Heart right ventricle (tissue), 16 donors: Measurements from ENCODE around the gene SEZ6. TPM values are rescaled to one million over a fixed set of nuclear protein-coding genes. Genes with fewer than 3 reads are reported as not detected.

ENCODE experiments used
- ATAC-seq, 8 donors: fragments of 200-7000 bp; cut with Tn5 transposase; one replicate each; pipeline ENCODE4 v1.9.1; 2020; ENCODE audit warnings: mild to moderate bottlenecking in 8 of 8, moderate library complexity in 8 of 8, moderate number of reproducible peaks in 1 of 8
- DNase-seq, 2 donors: peaks; one replicate each; pipeline ENCODE4 v3.0.0-alpha.2; 2020
- H3K27ac ChIP-seq, 10 donors: fragments of 200-600 bp; sonication (generic) in 2 of 10; one replicate each; pipeline versions ENCODE4 v1.5.0 to v1.8.0; 2020 to 2022; ENCODE audit warnings: mild to moderate bottlenecking in 3 of 10
- H3K27me3 ChIP-seq, 7 donors: fragments of 200-600 bp; one replicate each; pipeline ENCODE4 v1.8.0; 2021 to 2022; ENCODE audit warnings: mild to moderate bottlenecking in 2 of 7
- H3K36me3 ChIP-seq, 9 donors: fragments of 200-600 bp; sonication (generic) in 1 of 9; one replicate each; pipeline versions ENCODE4 v1.5.0 to v1.8.0; 2020 to 2022; ENCODE audit warnings: mild to moderate bottlenecking in 2 of 9
- H3K4me1 ChIP-seq, 9 donors: fragments of 200-600 bp; sonication (generic) in 1 of 9; one replicate each; pipeline versions ENCODE4 v1.5.0 to v1.8.0; 2020 to 2022; ENCODE audit warnings: mild to moderate bottlenecking in 4 of 9
- H3K4me3 ChIP-seq, 10 donors: fragments of 200-600 bp; sonication (generic) in 2 of 10; one replicate each; pipeline versions ENCODE4 v1.5.0 to v1.8.0; 2020 to 2022; ENCODE audit warnings: mild to moderate bottlenecking in 7 of 10, moderate library complexity in 2 of 10
- H3K9me3 ChIP-seq, 11 donors: fragments of 200-600 bp in 10 of 11; sonication (generic) in 2 of 11; one replicate each; pipeline versions ENCODE4 v1.5.0 to v1.8.0; 2013 to 2022; ENCODE audit warnings: mild to moderate bottlenecking in 2 of 11, control low read depth in 1 of 11, moderate library complexity in 1 of 11
- CTCF ChIP-seq, 9 donors: fragments of 200-600 bp; sonication (generic) in 2 of 9; IDR thresholded peaks; one replicate each; pipeline versions ENCODE4 v1.5.0 to v1.8.0; 2021 to 2022; ENCODE audit warnings: antibody characterized with exemption in 9 of 9, mild to moderate bottlenecking in 5 of 9, moderate library complexity in 1 of 9
- WGBS, 2 donors: extraction: QIAGEN DNeasy Blood & Tissue Kit; methylation state at CpG; one replicate each; pipeline ENCODE4 v1.1.7; 2013; ENCODE audit warnings: inconsistent platforms in 1 of 2; 5-methylcytosine and 5-hydroxymethylcytosine counted together
- intact Hi-C, 10 donors: fragments of 100-400 bp; cut with DNase I; formaldehyde crosslinking; loops; one replicate each; pipeline versions ENCODE4 v1.11.1 to v1.14.2; 2022
- polyA plus RNA-seq, 2 donors: library from polyadenylated mRNA; stranded (reverse); fragments of 200-250 nt; gene quantifications; one replicate each; pipeline ENCODE4 v1.2.3, GENCODE V29; 2013
- total RNA-seq, 10 donors: library from RNA; stranded (reverse); fragmentation: NEBNext Ultra II Directional in 3 of 10; extraction: Animal tissue kit (Norgen Biotek cat#: 25700) in 3 of 10; gene quantifications; one replicate each; pipeline versions ENCODE4 v1.2.1 to v1.2.4, GENCODE V29; 2021 to 2023
- donor health status: Arrhythmogenic right ventricular cardiomyopathy.
- donor health status: ischemic (EF 13 %, LVEDD 7.1; RV severe dilation, severe dysfunction).
- donor health status: healthy with polysubstance abuse.
- donor health status: DM: no; HTN: yes; CAD: no.
- donor health status: DM: no; HTN: no; CAD: no.
- donor health status: ischemic (EF 25% LVEDD 6.9; RV normal size, moderate dysfunction).
- donor health status: ischemic (EF 25% LVEDD 5.7; RV mildly dilated, moderate dysfunction).
- donor health status: healthy.
- donor health status: DM: yes; HTN: yes; CAD: no.
- donor health status: Ischemic cardiomyopathy.
- donor health status: ischemic (EF 35%, LVEDD 5.7; RV mildly dilated, moderate dysfunction).
- donor health status: nonischemic (EF 11% LVEDD 7.7; RV severe dilation, severe dysfunction).
- donor health status: DM: yes; HTN: yes; CAD: no.
- donor health status: PGD.
- donor health status: ischemic (EF 29% LVEDD 5.4; RV normal size, mild dysfunction).
- donor health status: nonischemic (EF 23%, LVEDD 6.1; RV moderate dilation, normal function).

The SEZ6 gene
- total and polyA plus RNA-seq, 12 donors = not detected

GRCh38 chr17:29018788-29019474 lies 13.1 kb upstream of the SEZ6 start:
- Histone ChIP-seq H3K4me1 (peaks cover 0 to 11% (median 7%) of the 10 kb centered on the region in 9 donors), H3K9me3 (no peaks in the 10 kb centered on the region), H3K4me3 (no peak overlapping the region), H3K27ac (no peak overlapping the region), H3K36me3 (no peaks in the 10 kb centered on the region), H3K27me3 (peaks cover 8 to 62% (median 53%) of the 10 kb centered on the region in 7 donors)
- no peak for ATAC-seq
- 41 to 47% methylated on average over 6 of the region's 6 CpGs for WGBS, 2 donors
- DNase-seq = no peak
- no peak for TF ChIP-seq CTCF (IDR thresholded peaks at IDR 0.05)
- intact Hi-C loops = loop anchor here in 1 of 10 donors (10.0 kb wide), 1 partner anchor 46 kb away; no protein-coding TSS in a partner anchor

GRCh38 chr17:29016345-29017210 lies 10.7 kb upstream of the SEZ6 start:
- Histone ChIP-seq H3K36me3 (no peaks in the 10 kb centered on the region), H3K4me1 (peaks cover 0 to 11% (median 7%) of the 10 kb centered on the region in 9 donors), H3K27me3 (peaks cover 8 to 58% (median 45%) of the 10 kb centered on the region in 7 donors), H3K9me3 (no peaks in the 10 kb centered on the region), H3K27ac (no peak overlapping the region), H3K4me3 (no peak overlapping the region)
- intact Hi-C loops = loop anchor here in 1 of 10 donors (10.0 kb wide), 1 partner anchor 48 kb away; no protein-coding TSS in a partner anchor
- DNase-seq = no peak
- 61 to 67% methylated on average over 13 of the region's 13 CpGs for WGBS, 2 donors
- peak in 1 of 8 donors; percentile 49 for ATAC-seq
- TF ChIP-seq CTCF (IDR thresholded peaks at IDR 0.05) = no peak

GRCh38 chr17:29014716-29015115 lies 8.9 kb upstream of the SEZ6 start:
- no peak for ATAC-seq
- H3K4me1 ChIP-seq = peaks cover 0 to 5% (median 3%) of the 10 kb centered on the region in 9 donors
- intact Hi-C loops = loop anchor here in 1 of 10 donors (10.0 kb wide), 1 partner anchor 50 kb away; no protein-coding TSS in a partner anchor
- H3K27ac ChIP-seq = no peak overlapping the region
- H3K9me3 ChIP-seq = no peaks in the 10 kb centered on the region
- DNase-seq = no peak
- H3K4me3 ChIP-seq = no peak overlapping the region
- H3K27me3 ChIP-seq = peaks cover 8 to 46% (median 32%) of the 10 kb centered on the region in 7 donors
- no peaks in the 10 kb centered on the region for H3K36me3 ChIP-seq
- 65 to 66% methylated on average over 5 of the region's 5 CpGs for WGBS, 2 donors
- no peak for TF ChIP-seq CTCF (IDR thresholded peaks at IDR 0.05)

GRCh38 chr17:29012535-29012934 lies 6.7 kb upstream of the SEZ6 start:
- Histone ChIP-seq H3K9me3 (no peaks in the 10 kb centered on the region), H3K36me3 (no peaks in the 10 kb centered on the region), H3K4me3 (no peak overlapping the region), H3K27ac (no peak overlapping the region), H3K4me1 (no peaks in the 10 kb centered on the region), H3K27me3 (peaks cover 0 to 33% (median 23%) of the 10 kb centered on the region in 7 donors)
- intact Hi-C loops = loop anchor here in 1 of 10 donors (2.0 to 10.0 kb wide), 2 partner anchors 20 to 52 kb away; no protein-coding TSS in a partner anchor
- ATAC-seq (no peak), DNase-seq (no peak)
- 79 to 93% methylated on average over 1 of the region's 1 CpG for WGBS, 2 donors
- TF ChIP-seq CTCF (IDR thresholded peaks at IDR 0.05) = no peak
